ENCODE measurements around the gene SOX3. TPM values are rescaled to one million over a fixed set of nuclear protein-coding genes. Genes with fewer than 3 reads are reported as not detected.

SOX3 gene
- total RNA-seq = not detected in 3 replicates

GRCh38 chrX:140504371-140505324 lies at the start of gene SOX3:
Gene SOX3, minus strand, starts transcription at chrX:140505069. Its CDS starts 9 bp downstream, at chrX:140505060.
- no peaks in the 10 kb centered on the region for H3K9me3 Mint-ChIP-seq
- DNase-seq (ENCODE audit: low spot score in 2 of 2, unreplicated experiment in 2 of 2) = no peak
- peaks cover 93% of the 10 kb centered on the region for H3K27me3 Mint-ChIP-seq (ENCODE audit: low read depth)
- H3K36me3 Mint-ChIP-seq = no peaks in the 10 kb centered on the region
- TF ChIP-seq, protein P1, sequence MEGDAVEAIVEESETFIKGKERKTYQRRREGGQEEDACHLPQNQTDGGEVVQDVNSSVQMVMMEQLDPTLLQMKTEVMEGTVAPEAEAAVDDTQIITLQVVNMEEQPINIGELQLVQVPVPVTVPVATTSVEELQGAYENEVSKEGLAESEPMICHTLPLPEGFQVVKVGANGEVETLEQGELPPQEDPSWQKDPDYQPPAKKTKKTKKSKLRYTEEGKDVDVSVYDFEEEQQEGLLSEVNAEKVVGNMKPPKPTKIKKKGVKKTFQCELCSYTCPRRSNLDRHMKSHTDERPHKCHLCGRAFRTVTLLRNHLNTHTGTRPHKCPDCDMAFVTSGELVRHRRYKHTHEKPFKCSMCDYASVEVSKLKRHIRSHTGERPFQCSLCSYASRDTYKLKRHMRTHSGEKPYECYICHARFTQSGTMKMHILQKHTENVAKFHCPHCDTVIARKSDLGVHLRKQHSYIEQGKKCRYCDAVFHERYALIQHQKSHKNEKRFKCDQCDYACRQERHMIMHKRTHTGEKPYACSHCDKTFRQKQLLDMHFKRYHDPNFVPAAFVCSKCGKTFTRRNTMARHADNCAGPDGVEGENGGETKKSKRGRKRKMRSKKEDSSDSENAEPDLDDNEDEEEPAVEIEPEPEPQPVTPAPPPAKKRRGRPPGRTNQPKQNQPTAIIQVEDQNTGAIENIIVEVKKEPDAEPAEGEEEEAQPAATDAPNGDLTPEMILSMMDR (IDR thresholded peaks at IDR 0.05; ENCODE audit: unreplicated experiment) = no peak
- peak within 1 kb of the TSS; percentile 43 for H3K4me3 Mint-ChIP-seq
- no peak within 1 kb of the TSS for H3K27ac Mint-ChIP-seq
- H3K4me1 Mint-ChIP-seq = peaks cover 29% of the 10 kb centered on the region

- TF ChIP-seq, protein P1 (IDR thresholded peaks at IDR 0.05; ENCODE audit: unreplicated experiment) = no peak
- no peak overlapping the region for H3K27ac Mint-ChIP-seq
- H3K9me3 Mint-ChIP-seq = no peaks in the 10 kb centered on the region
- no peaks in the 10 kb centered on the region for H3K36me3 Mint-ChIP-seq
- H3K4me1 Mint-ChIP-seq = no peaks in the 10 kb centered on the region
- H3K4me3 Mint-ChIP-seq = no peak overlapping the region
- peaks cover 4% of the 10 kb centered on the region for H3K27me3 Mint-ChIP-seq (ENCODE audit: low read depth)
- no peak for DNase-seq (ENCODE audit: low spot score in 2 of 2, unreplicated experiment in 2 of 2)
These were observed 44.1 kb upstream of the SOX3 start for GRCh38 chrX:140548985-140549384.

DNA sequence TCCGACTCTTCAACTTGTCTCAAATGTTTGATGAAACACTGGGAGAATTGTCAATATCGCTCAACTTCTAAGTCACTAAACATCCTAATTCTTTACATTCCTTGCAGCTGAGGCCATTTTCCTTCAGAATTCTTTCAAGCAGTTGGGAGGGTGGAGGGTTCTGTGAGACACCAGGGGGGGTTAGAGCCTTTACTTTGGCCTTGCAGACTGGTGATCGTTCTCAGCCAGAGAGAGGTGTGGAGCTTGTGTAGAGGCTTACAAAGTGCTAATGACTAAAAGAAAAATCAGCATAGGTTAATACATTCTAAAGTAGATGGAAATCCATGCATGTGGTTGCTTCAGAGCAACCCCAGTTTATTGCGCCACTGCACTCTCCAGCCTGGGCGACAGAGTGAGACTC lies 21.3 kb upstream of the SOX3 start:
- H3K27me3 Mint-ChIP-seq (ENCODE audit: low read depth) = peaks cover 6% of the 10 kb centered on the region
- no peak overlapping the region for H3K4me3 Mint-ChIP-seq
- peaks cover 6% of the 10 kb centered on the region for H3K4me1 Mint-ChIP-seq
- H3K9me3 Mint-ChIP-seq = no peaks in the 10 kb centered on the region
- no peaks in the 10 kb centered on the region for H3K36me3 Mint-ChIP-seq
- TF ChIP-seq, protein P1 (IDR thresholded peaks at IDR 0.05; ENCODE audit: unreplicated experiment) = no peak
- H3K27ac Mint-ChIP-seq = no peak overlapping the region
- DNase-seq (ENCODE audit: low spot score in 2 of 2, unreplicated experiment in 2 of 2) = no peak

DNA sequence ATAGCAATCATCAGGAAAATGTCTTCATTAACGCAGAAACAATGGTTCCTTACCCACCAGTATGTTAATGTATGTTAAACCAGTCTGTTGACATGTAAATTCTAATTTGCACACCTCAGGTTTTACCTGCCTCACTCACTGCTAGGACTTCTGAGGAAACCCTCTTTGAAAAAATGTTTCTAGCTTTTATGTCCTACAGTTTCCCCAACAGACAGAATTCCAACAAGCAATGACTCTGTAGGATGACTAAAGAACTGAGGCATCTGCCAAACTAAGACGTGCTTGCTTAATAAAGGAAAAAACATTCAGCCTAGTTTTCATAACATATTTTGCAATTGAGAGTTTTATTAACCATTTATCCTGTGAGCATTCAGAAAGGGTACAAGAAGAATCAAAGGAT lies 20.6 kb upstream of the SOX3 start:
- Mint-ChIP-seq H3K4me1 (peaks cover 6% of the 10 kb centered on the region), H3K4me3 (no peak overlapping the region), H3K36me3 (no peaks in the 10 kb centered on the region), H3K9me3 (no peaks in the 10 kb centered on the region), H3K27me3 (ENCODE audit: low read depth) (peaks cover 10% of the 10 kb centered on the region), H3K27ac (no peak overlapping the region)
- TF ChIP-seq, protein P1 (IDR thresholded peaks at IDR 0.05; ENCODE audit: unreplicated experiment) = no peak
- DNase-seq (ENCODE audit: low spot score in 2 of 2, unreplicated experiment in 2 of 2) = no peak

DNA sequence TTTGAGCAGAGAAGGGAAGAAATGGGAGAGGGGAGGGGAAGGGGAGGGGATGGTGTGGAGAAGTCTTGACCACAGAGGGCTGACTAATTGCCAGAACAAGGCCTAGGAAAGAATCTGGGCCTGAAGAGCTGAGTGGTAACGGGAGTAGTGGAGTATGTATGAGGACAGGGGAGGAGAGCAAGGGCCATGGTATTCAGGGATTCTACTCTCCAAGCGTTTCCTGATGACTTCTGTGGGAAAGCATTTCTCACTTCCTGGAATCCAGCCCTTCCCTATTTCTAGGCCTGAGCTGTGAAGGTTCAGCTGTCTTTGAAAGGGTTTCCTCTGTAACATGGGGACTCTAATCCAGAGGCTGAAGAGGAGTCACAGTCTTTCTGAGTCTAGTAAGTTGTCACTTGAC lies 19.7 kb upstream of the SOX3 start:
- H3K36me3 Mint-ChIP-seq = no peaks in the 10 kb centered on the region
- H3K27ac Mint-ChIP-seq = no peak overlapping the region
- H3K27me3 Mint-ChIP-seq (ENCODE audit: low read depth) = peaks cover 19% of the 10 kb centered on the region
- peaks cover 6% of the 10 kb centered on the region for H3K4me1 Mint-ChIP-seq
- TF ChIP-seq, protein P1 (IDR thresholded peaks at IDR 0.05; ENCODE audit: unreplicated experiment) = no peak
- no peaks in the 10 kb centered on the region for H3K9me3 Mint-ChIP-seq
- no peak for DNase-seq (ENCODE audit: low spot score in 2 of 2, unreplicated experiment in 2 of 2)
- no peak overlapping the region for H3K4me3 Mint-ChIP-seq
